ENCODE results near the gene PAPOLG.
"Not testable (repeated sequence)": the region's sequence is repeated elsewhere in the genome, so short reads cannot be mapped to it uniquely, and the experiment has no call there.

Gene PAPOLG

DNA sequence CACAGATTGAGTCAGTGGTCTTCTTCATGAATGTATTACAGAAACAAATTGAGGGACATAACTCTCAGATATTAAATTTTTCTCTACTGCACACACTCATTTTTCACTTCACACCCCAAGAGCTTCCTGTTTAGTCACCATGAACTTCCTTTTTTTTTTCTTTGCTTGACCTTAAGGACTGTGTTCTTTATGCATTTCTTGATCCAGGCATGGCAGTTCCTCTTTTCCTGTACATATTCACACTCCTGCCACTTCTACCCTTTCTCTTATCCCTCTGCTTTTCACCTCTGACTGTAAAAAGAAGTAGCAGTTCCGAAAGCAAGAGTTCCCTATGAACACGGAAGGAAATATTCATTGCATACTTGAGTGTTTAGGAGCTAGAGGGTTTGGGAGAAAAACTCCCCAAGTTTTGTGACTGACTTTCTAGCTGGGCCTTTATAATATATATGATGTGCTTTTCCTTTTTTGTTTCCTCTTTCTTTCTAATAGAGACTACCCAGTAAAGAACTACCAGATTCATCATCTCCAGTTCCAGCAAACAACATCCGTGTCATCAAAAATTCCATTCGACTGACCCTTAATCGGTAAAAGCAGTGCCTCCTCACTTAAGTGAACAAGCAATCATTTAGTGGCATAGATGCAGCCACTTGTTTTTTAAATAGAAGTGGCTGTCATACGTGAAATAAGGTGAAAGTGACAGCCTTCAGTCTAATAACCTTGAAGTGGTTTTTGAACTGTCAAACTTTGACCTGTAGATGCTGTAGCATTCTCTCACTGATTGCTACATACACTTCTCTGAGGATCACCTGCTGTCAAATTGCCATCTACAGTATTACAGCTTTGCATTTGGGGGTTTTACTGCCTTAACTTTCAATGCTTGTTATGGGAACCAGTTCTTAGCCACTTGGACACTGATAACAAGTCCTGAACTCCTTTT, 40.8 kb downstream of the PAPOLG start:
- Histone ChIP-seq H3K27me3 (ENCODE audit: low read depth) (no peaks in the 10 kb centered on the region), H3K36me3 (replicated peaks) (peaks cover 44% of the 10 kb centered on the region), H3K4me3 (no peak overlapping the region), H3K9me3 (no peaks in the 10 kb centered on the region), H3K4me1 (no peaks in the 10 kb centered on the region)
- in situ Hi-C loops (cut with MboI; ENCODE audit: low sequenced_read_pairs): no loop called here
- DNase-seq (ENCODE audit: low spot score in 2 of 2): no peak

DNA sequence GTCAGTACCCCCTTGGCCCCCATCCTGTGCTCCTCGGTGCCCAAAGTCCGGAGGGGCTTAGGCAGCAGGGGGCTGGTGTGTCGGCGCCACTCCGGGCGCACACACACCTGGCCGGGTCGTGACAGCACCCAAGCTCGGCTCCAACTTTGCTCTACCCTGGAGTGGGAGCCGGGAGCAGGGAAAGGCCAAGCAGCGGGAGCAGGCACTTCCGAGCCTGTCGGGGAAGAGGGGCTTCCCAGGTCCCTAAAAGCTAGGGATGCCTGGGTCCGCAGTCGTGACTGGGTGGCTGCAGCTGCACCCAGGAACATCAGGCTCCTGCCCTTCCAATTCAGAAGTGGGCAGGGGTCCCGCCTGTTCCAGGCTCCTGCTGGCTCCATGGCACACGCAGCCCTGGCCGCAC, 48.4 kb downstream of the PAPOLG start:
- no peak for DNase-seq (ENCODE audit: low spot score in 2 of 2)
- no peaks in the 10 kb centered on the region; the same call in 1 of the 2 replicates for H3K36me3 ChIP-seq (replicated peaks)
- H3K4me1 ChIP-seq: no peaks in the 10 kb centered on the region; the same call in 1 of the 2 replicates
- H3K9me3 ChIP-seq: no peaks in the 10 kb centered on the region
- H3K27me3 ChIP-seq (ENCODE audit: low read depth): no peaks in the 10 kb centered on the region
- H3K4me3 ChIP-seq: no peak overlapping the region
- in situ Hi-C loops (cut with MboI; ENCODE audit: low sequenced_read_pairs): loop anchor here (5.0 kb wide), 1 partner anchor 193 kb away; no protein-coding TSS in a partner anchor

DNA sequence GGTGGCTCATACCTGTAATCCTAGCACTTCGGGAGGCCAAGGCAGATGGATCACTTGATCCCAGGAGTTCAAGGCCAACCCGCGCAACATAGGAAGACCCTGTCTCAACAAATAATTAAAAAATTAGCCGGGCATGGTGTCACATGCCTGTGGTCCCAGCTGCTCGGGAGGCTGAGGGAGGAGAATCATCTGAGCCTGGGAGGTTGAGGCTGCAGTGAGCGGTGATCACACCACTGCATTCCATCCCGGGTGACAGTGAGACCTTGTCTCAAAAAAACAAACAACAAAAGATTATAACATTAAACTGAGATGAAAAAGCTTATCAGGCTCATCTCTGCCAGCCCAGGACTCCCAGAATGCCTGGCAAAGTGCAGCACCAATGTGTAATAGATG, 50.5 kb downstream of the PAPOLG start:
- no peak overlapping the region for H3K4me3 ChIP-seq
- no peaks in the 10 kb centered on the region for H3K27me3 ChIP-seq (ENCODE audit: low read depth)
- no peak for DNase-seq (ENCODE audit: low spot score in 2 of 2)
- no peaks in the 10 kb centered on the region for H3K36me3 ChIP-seq (replicated peaks)
- no peaks in the 10 kb centered on the region; the same call in 1 of the 2 replicates for H3K4me1 ChIP-seq
- in situ Hi-C loops (cut with MboI; ENCODE audit: low sequenced_read_pairs): no loop called here
- no peaks in the 10 kb centered on the region for H3K9me3 ChIP-seq

DNA sequence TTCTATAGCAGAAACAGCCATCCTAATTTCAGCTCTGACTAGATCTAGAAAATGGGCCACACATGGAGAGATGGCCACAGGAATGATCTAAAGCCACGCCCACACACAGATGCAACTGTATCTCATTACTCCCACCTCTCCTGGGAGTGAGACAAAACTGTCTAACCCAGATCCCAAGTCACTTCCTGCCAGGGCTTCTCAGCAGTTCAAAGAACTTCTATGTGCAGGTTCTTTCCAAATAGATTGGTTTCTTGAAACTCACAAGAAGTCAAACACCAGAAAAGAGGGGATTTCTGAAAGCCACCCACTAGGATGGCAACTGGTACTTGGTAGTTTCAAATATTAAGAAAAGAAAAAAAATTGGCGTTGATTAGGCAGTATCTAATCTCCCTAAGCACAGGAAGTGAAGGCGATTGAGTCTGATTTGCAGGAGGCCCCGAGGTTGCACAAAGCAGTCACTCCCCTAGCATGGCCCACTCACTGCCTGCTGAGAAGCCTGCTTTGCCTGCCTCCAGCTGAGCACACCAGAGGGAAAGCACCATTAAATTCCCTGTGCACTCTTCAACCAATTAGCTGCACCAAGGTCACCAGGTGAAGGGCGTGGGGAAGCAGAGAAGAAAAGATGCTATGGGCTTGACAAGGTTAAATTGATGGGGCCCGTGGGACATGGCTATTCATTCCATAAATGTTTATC, 51.1 kb downstream of the PAPOLG start:
- Histone ChIP-seq H3K36me3 (replicated peaks) (no peaks in the 10 kb centered on the region), H3K27me3 (ENCODE audit: low read depth) (no peaks in the 10 kb centered on the region), H3K4me3 (no peak overlapping the region), H3K9me3 (no peaks in the 10 kb centered on the region), H3K4me1 (no peaks in the 10 kb centered on the region; the same call in none of the 2 replicates)
- no peak for DNase-seq (ENCODE audit: low spot score in 2 of 2)
- in situ Hi-C loops (cut with MboI; ENCODE audit: low sequenced_read_pairs): no loop called here

DNA sequence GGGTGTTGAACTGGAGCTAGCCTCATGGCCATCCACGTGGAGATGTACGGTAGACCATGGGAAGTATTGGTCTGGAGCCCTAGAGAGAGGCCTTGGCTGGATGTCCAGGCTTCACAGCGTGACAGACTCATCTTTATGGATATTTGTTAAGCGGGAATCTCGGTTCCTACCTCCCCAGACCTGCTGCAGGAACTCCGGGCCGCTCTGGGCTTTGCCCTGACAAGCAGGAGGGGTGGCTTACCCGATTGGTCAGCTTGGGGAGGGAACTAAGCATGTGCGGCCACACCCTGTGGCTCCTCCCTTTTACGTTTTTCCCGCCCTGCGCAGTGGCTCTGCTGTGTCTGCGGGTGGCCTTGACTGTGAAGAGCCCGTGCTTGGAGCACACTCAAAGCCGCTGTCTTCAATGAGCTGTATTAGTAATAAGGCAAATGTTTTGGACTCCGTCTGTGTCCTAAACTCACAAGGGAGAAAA, 52.3 kb downstream of the PAPOLG start:
- Histone ChIP-seq H3K27me3 (ENCODE audit: low read depth) (no peaks in the 10 kb centered on the region), H3K4me1 (no peaks in the 10 kb centered on the region; the same call in none of the 2 replicates), H3K4me3 (no peak overlapping the region), H3K9me3 (no peaks in the 10 kb centered on the region; the same call in 1 of the 2 replicates), H3K36me3 (replicated peaks) (no peaks in the 10 kb centered on the region)
- DNase-seq (ENCODE audit: low spot score in 2 of 2): no peak
- in situ Hi-C loops (cut with MboI; ENCODE audit: low sequenced_read_pairs): no loop called here

DNA sequence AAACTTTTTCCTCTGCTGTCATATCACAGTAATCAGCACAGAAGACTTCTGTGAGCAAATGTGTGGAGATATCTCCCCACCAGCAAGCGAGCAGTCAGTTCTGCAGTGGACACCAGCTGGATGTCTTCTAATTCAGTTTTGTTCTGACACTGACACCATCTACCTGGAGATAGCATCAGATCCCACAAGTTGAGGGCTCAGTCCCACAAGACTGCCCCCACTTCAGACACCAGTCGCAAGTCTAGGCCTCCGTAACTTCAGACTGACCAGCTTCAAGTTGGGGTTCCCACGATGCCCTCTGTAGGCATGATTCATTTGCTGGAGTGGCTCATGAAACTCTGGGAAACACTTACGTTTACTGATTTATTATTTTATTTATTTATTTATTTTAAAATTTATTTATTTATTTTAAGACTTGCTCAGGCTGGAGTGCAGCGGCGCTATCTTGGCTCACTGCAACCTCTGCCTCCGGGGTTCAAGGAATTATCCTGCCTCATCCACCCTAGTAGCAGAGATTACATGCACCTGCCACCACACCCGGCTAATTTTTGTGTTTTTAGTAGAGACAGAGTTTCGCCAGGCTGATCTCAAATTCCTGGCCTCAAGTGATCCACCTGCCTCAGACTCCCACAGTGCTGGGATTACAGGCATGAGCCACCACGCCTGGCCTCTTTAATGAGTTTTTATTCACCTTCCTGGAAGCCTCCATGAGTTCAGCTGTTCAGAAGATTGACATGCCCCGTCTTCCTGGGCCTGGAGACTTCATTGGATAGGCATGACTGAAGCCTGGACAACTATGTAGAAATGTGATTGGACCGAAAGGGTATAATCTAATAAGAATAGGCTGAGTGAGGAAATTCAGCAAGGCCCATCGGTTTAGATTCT, 55.7 kb downstream of the PAPOLG start:
- DNase-seq (ENCODE audit: low spot score in 2 of 2): no peak
- no peaks in the 10 kb centered on the region for H3K36me3 ChIP-seq (replicated peaks)
- H3K27me3 ChIP-seq (ENCODE audit: low read depth): no peaks in the 10 kb centered on the region
- no peak overlapping the region for H3K4me3 ChIP-seq
- in situ Hi-C loops (cut with MboI; ENCODE audit: low sequenced_read_pairs): no loop called here
- no peaks in the 10 kb centered on the region; the same call in 1 of the 2 replicates for H3K9me3 ChIP-seq
- H3K4me1 ChIP-seq: no peaks in the 10 kb centered on the region; the same call in none of the 2 replicates

DNA sequence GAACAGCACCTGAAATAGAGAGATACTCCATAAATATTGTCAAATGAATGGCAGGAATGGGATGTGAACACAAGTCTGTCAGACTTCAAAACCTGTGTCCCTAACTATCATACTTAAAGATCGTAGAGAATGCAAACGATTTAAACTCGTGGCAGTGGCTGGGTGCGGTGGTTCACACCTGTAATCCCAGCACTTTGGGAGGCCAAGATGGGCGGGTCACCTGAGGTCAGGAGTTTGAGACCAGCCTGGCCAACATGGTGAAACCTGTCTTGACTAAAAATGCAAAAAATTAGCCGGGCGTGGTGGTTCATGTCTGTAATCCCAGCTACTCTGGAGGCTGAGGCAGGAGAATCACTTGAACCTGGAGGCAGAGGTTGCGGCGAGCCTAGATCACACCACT, 61.1 kb downstream of the PAPOLG start:
- H3K36me3 ChIP-seq (replicated peaks); DNase-seq (ENCODE audit: low spot score in 2 of 2); H3K4me3 ChIP-seq; in situ Hi-C loops (cut with MboI; ENCODE audit: low sequenced_read_pairs); H3K9me3 ChIP-seq; H3K4me1 ChIP-seq; H3K27me3 ChIP-seq (ENCODE audit: low read depth): not testable (repeated sequence)

DNA sequence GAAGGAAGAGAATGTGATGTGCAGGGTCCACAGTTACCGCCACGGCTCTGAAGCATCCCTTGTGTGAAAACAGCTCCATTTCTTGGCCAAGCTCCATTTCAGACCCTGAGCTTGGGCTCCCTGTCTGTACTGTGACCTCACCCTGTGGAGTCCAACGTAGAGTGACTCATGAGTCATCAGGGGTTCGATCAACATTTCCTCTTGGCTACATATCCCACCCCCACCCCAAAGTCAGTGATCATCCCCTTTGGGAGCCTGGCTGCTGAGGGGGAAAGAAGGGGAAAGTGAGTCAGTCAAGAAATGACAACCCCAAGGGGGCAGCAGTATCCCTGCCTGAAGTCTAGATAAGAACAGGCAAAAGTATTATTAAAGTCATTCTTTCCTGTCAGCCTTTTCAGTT, 62.2 kb downstream of the PAPOLG start:
- Histone ChIP-seq H3K4me3 (no peak overlapping the region), H3K36me3 (replicated peaks) (no peaks in the 10 kb centered on the region)
- in situ Hi-C loops (cut with MboI; ENCODE audit: low sequenced_read_pairs): no loop called here

DNA sequence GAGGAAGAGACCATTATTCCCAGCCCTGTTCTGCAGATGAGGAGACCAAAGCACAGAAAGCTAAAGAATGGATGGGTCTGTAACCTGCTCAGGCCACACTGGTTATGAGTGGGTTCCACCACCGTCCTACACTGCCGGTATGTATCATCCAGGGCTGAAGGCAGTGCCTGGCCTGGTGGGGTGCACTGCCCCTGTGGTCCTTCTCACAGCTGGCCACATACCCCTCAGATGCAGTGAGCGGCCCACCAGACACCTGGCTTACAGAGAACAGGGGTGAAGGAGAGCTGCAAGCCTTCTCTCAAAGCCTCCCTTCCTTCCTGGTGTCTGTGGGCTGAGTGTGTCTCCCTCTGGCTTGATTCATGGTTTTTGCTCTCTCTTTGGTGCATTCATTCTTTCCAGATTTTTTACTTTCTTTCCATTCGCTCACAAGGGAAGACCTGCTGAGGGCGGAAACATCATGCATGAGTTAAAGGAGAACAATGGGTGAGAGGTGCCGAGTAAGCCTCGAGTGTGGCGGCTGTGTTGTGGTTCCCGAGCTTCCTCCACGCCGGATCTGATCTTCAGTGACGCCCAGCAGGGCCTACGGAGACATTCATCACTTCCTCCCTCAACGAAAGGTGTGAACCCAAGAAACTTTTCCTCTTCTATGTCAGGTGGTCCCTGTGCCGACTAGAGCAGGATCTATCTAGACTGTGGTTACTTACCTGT, 63.2 kb downstream of the PAPOLG start:
- Histone ChIP-seq H3K4me1 (no peaks in the 10 kb centered on the region), H3K27me3 (ENCODE audit: low read depth) (no peaks in the 10 kb centered on the region), H3K4me3 (no peak overlapping the region), H3K9me3 (no peaks in the 10 kb centered on the region), H3K36me3 (replicated peaks) (no peaks in the 10 kb centered on the region)
- no peak for DNase-seq (ENCODE audit: low spot score in 2 of 2)
- in situ Hi-C loops (cut with MboI; ENCODE audit: low sequenced_read_pairs): no loop called here

More for the DNA sequence above, 62.2 kb downstream of the PAPOLG start:
- H3K4me1 ChIP-seq: no peaks in the 10 kb centered on the region
- H3K27me3 ChIP-seq (ENCODE audit: low read depth): no peaks in the 10 kb centered on the region
- no peak for DNase-seq (ENCODE audit: low spot score in 2 of 2)
- H3K9me3 ChIP-seq: no peaks in the 10 kb centered on the region

DNA sequence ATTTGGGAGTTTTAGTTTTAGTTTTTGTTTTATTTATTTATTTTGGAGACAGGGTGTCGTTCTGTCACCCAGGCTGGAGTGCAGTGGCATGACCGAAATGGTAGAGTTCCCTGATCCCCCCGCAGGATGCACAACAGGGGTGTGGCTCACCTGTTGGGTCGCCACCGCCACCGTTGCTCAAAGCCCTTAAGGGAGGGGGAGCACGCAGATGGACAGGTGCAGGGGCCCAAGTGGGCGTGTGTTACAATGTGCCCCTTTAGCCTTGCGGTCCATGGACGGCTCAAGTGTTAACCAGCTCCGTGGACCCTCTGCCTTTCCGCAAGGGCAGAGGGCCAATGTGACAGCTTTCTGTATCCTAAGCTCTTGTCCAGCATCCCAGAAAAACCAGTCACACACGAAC, 63.9 kb downstream of the PAPOLG start:
- in situ Hi-C loops (cut with MboI; ENCODE audit: low sequenced_read_pairs): no loop called here
- no peaks in the 10 kb centered on the region for H3K4me1 ChIP-seq
- H3K27me3 ChIP-seq (ENCODE audit: low read depth): no peaks in the 10 kb centered on the region
- H3K36me3 ChIP-seq (replicated peaks): no peaks in the 10 kb centered on the region
- no peak for DNase-seq (ENCODE audit: low spot score in 2 of 2)
- no peaks in the 10 kb centered on the region for H3K9me3 ChIP-seq
- no peak overlapping the region for H3K4me3 ChIP-seq

DNA sequence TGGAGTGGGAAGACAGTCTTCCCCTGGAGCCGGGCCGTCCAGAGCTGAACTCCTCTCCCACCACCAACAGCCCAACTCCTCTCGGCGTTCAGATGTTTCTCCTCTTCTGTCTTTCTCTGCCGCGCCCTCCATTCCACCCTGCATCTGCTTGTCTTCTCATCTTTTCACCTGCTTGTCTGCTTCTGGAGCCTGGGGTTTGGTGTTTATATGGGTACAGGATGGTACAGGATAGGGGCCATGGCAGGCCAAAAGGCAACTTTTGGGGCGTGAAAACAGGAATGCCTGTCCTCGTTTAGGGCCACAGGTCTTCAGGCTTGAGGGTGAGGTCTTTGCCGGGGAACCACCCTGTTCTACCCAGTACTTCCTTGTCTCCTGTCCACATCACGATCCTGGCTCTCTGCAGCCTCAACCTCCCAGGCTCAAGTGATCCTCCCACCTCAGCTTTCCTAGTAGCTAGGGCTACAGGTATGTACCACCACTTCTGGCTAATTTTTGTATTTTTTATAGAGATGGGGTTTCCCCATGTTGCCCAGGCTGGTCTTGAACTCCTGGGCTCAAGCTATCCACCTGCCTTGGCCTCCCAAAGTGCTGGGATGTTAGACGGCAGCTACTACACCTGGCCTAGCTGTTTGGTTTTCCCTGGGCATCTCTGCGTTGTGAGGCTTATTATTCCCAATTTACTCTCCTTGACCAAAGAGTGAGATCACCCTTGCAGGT, 64.5 kb downstream of the PAPOLG start:
- Histone ChIP-seq H3K27me3 (ENCODE audit: low read depth) (no peaks in the 10 kb centered on the region), H3K9me3 (no peaks in the 10 kb centered on the region), H3K4me3 (no peak overlapping the region), H3K36me3 (replicated peaks) (no peaks in the 10 kb centered on the region), H3K4me1 (no peaks in the 10 kb centered on the region)
- no peak for DNase-seq (ENCODE audit: low spot score in 2 of 2)
- in situ Hi-C loops (cut with MboI; ENCODE audit: low sequenced_read_pairs): no loop called here

DNA sequence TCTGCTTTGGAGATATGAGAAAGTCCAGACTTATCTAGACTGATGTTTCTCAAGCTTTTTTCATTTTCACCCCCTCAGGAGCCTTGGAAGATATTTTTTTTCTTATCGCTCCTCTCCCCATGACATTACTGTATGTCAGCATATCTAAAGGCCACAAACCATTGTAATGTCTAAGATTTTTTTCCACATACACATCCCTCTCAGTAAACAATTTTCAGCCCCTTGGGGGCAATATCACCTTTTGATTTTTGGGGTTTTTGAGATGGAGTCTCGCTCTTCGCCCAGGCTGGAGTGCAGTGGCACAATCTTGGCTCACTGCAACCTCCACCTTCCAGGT, 65.0 kb downstream of the PAPOLG start:
- no peak for DNase-seq (ENCODE audit: low spot score in 2 of 2)
- in situ Hi-C loops (cut with MboI; ENCODE audit: low sequenced_read_pairs): no loop called here
- Histone ChIP-seq H3K36me3 (replicated peaks) (no peaks in the 10 kb centered on the region), H3K27me3 (ENCODE audit: low read depth) (no peaks in the 10 kb centered on the region), H3K4me3 (no peak overlapping the region), H3K9me3 (no peaks in the 10 kb centered on the region), H3K4me1 (no peaks in the 10 kb centered on the region)
